Measurements from ENCODE around the gene TMEM82. TPM values are rescaled to one million over a fixed set of nuclear protein-coding genes. Genes with fewer than 3 reads are reported as not detected.

TMEM82 gene
- total and polyA plus RNA-seq, 9 donors, result 0.17 to 1.4 TPM; not detected in 7

- no peak for DNase-seq
- Histone ChIP-seq H3K27ac (ENCODE audit: low read length) (peak overlapping the region; percentile 75), H3K4me1 (ENCODE audit: control insufficient read depth, insufficient read depth, low read length) (peaks cover 41% of the 10 kb centered on the region), H3K36me3 (ENCODE audit: control insufficient read depth, insufficient read depth, low read length) (peaks cover 13% of the 10 kb centered on the region), H3K27me3 (ENCODE audit: control insufficient read depth, insufficient read depth, low read length) (peaks cover 32% of the 10 kb centered on the region), H3K9me3 (replicated peaks; ENCODE audit: control insufficient read depth, low read depth, low read length) (no peaks in the 10 kb centered on the region), H3K4me3 (ENCODE audit: low read length) (no peak overlapping the region)
- no CpG with 5 or more reads among the region's 8 CpGs for WGBS (ENCODE audit: insufficient coverage)
These were observed 19.2 kb downstream of the TMEM82 start for GRCh38 chr1:15761366-15762128.

- Histone ChIP-seq H3K4me1 (ENCODE audit: control insufficient read depth, insufficient read depth, low read length) (peaks cover 32% of the 10 kb centered on the region), H3K36me3 (ENCODE audit: control insufficient read depth, insufficient read depth, low read length) (peaks cover 14% of the 10 kb centered on the region), H3K27ac (ENCODE audit: low read length) (no peak overlapping the region), H3K4me3 (ENCODE audit: low read length) (no peak overlapping the region), H3K27me3 (ENCODE audit: control insufficient read depth, insufficient read depth, low read length) (peaks cover 23% of the 10 kb centered on the region), H3K9me3 (replicated peaks; ENCODE audit: control insufficient read depth, low read depth, low read length) (no peaks in the 10 kb centered on the region)
- DNase-seq, result no peak
- WGBS (ENCODE audit: insufficient coverage), result 65% methylated on average over 7 of the region's 10 CpGs
These were observed 20.2 kb downstream of the TMEM82 start for GRCh38 chr1:15762546-15762945.

GRCh38 chr1:15764269-15764764 lies 22.0 kb downstream of the TMEM82 start:
- DNase-seq, result no peak
- Histone ChIP-seq H3K9me3 (replicated peaks; ENCODE audit: control insufficient read depth, low read depth, low read length) (no peaks in the 10 kb centered on the region), H3K36me3 (ENCODE audit: control insufficient read depth, insufficient read depth, low read length) (peaks cover 29% of the 10 kb centered on the region), H3K4me3 (ENCODE audit: low read length) (no peak overlapping the region), H3K27ac (ENCODE audit: low read length) (no peak overlapping the region), H3K27me3 (ENCODE audit: control insufficient read depth, insufficient read depth, low read length) (peaks cover 12% of the 10 kb centered on the region), H3K4me1 (ENCODE audit: control insufficient read depth, insufficient read depth, low read length) (peaks cover 21% of the 10 kb centered on the region)
- WGBS (ENCODE audit: insufficient coverage), result 49% methylated on average over 6 of the region's 10 CpGs

- Histone ChIP-seq H3K4me1 (ENCODE audit: control insufficient read depth, insufficient read depth, low read length) (peaks cover 16% of the 10 kb centered on the region), H3K27me3 (ENCODE audit: control insufficient read depth, insufficient read depth, low read length) (peaks cover 6% of the 10 kb centered on the region), H3K36me3 (ENCODE audit: control insufficient read depth, insufficient read depth, low read length) (peaks cover 29% of the 10 kb centered on the region), H3K27ac (ENCODE audit: low read length) (no peak overlapping the region), H3K4me3 (ENCODE audit: low read length) (no peak overlapping the region), H3K9me3 (replicated peaks; ENCODE audit: control insufficient read depth, low read depth, low read length) (no peaks in the 10 kb centered on the region)
- no peak for DNase-seq
- 90% methylated on average over 12 of the region's 15 CpGs for WGBS (ENCODE audit: insufficient coverage)
These were observed 22.6 kb downstream of the TMEM82 start for GRCh38 chr1:15764890-15765289.

GRCh38 chr1:15765495-15766194 lies 23.3 kb downstream of the TMEM82 start:
- Histone ChIP-seq H3K4me3 (ENCODE audit: low read length) (no peak overlapping the region), H3K27me3 (ENCODE audit: control insufficient read depth, insufficient read depth, low read length) (peaks cover 2% of the 10 kb centered on the region), H3K27ac (ENCODE audit: low read length) (no peak overlapping the region), H3K36me3 (ENCODE audit: control insufficient read depth, insufficient read depth, low read length) (peaks cover 36% of the 10 kb centered on the region), H3K4me1 (ENCODE audit: control insufficient read depth, insufficient read depth, low read length) (peaks cover 11% of the 10 kb centered on the region), H3K9me3 (replicated peaks; ENCODE audit: control insufficient read depth, low read depth, low read length) (no peaks in the 10 kb centered on the region)
- no peak for DNase-seq
- WGBS (ENCODE audit: insufficient coverage), result 79% methylated on average over 19 of the region's 20 CpGs

GRCh38 chr1:15767941-15768340 lies 25.6 kb downstream of the TMEM82 start:
- 100% methylated on average over 5 of the region's 5 CpGs for WGBS (ENCODE audit: insufficient coverage)
- Histone ChIP-seq H3K27ac (ENCODE audit: low read length) (no peak overlapping the region), H3K4me1 (ENCODE audit: control insufficient read depth, insufficient read depth, low read length) (peaks cover 4% of the 10 kb centered on the region), H3K27me3 (ENCODE audit: control insufficient read depth, insufficient read depth, low read length) (no peaks in the 10 kb centered on the region), H3K9me3 (replicated peaks; ENCODE audit: control insufficient read depth, low read depth, low read length) (no peaks in the 10 kb centered on the region), H3K36me3 (ENCODE audit: control insufficient read depth, insufficient read depth, low read length) (peaks cover 56% of the 10 kb centered on the region), H3K4me3 (ENCODE audit: low read length) (no peak overlapping the region)
- DNase-seq, result no peak

- no peak for DNase-seq
- peaks cover 4% of the 10 kb centered on the region for H3K4me1 ChIP-seq (ENCODE audit: control insufficient read depth, insufficient read depth, low read length)
- H3K27me3 ChIP-seq (ENCODE audit: control insufficient read depth, insufficient read depth, low read length), result no peaks in the 10 kb centered on the region
- H3K36me3 ChIP-seq (ENCODE audit: control insufficient read depth, insufficient read depth, low read length), result peaks cover 56% of the 10 kb centered on the region
- H3K27ac ChIP-seq (ENCODE audit: low read length), result no peak overlapping the region
- H3K4me3 ChIP-seq (ENCODE audit: low read length), result no peak overlapping the region
- WGBS (ENCODE audit: insufficient coverage), result 98% methylated on average over 5 of the region's 7 CpGs
- no peaks in the 10 kb centered on the region for H3K9me3 ChIP-seq (replicated peaks; ENCODE audit: control insufficient read depth, low read depth, low read length)
These were observed 26.1 kb downstream of the TMEM82 start for GRCh38 chr1:15768388-15768787.

GRCh38 chr1:15770313-15770962 lies 28.1 kb downstream of the TMEM82 start:
- H3K4me3 ChIP-seq (ENCODE audit: low read length), result no peak overlapping the region
- no peaks in the 10 kb centered on the region for H3K4me1 ChIP-seq (ENCODE audit: control insufficient read depth, insufficient read depth, low read length)
- DNase-seq, result no peak
- H3K27ac ChIP-seq (ENCODE audit: low read length), result no peak overlapping the region
- 93% methylated on average over 13 of the region's 14 CpGs for WGBS (ENCODE audit: insufficient coverage)
- H3K27me3 ChIP-seq (ENCODE audit: control insufficient read depth, insufficient read depth, low read length), result no peaks in the 10 kb centered on the region
- no peaks in the 10 kb centered on the region for H3K9me3 ChIP-seq (replicated peaks; ENCODE audit: control insufficient read depth, low read depth, low read length)
- peaks cover 60% of the 10 kb centered on the region for H3K36me3 ChIP-seq (ENCODE audit: control insufficient read depth, insufficient read depth, low read length)

- 70% methylated on average over 5 of the region's 6 CpGs for WGBS (ENCODE audit: insufficient coverage)
- Histone ChIP-seq H3K27ac (ENCODE audit: low read length) (no peak overlapping the region), H3K9me3 (replicated peaks; ENCODE audit: control insufficient read depth, low read depth, low read length) (no peaks in the 10 kb centered on the region), H3K4me1 (ENCODE audit: control insufficient read depth, insufficient read depth, low read length) (no peaks in the 10 kb centered on the region), H3K36me3 (ENCODE audit: control insufficient read depth, insufficient read depth, low read length) (peaks cover 62% of the 10 kb centered on the region), H3K4me3 (ENCODE audit: low read length) (no peak overlapping the region), H3K27me3 (ENCODE audit: control insufficient read depth, insufficient read depth, low read length) (no peaks in the 10 kb centered on the region)
- no peak for DNase-seq
These were observed 29.7 kb downstream of the TMEM82 start for GRCh38 chr1:15771836-15772515.
